ENCODE results near the gene CRTAC1. TPM values are rescaled to one million over a fixed set of nuclear protein-coding genes. Genes with fewer than 3 reads are reported as not detected.

Gene CRTAC1
- total and polyA plus RNA-seq, 10 of the 15 experiments (the other 5 are each of a cell fraction or from before 2014, with no cell fraction given): 0.10 TPM; not detected in 9

- TF ChIP-seq PRDM15 (CRISPR knock-in tag; IDR thresholded peaks at IDR 0.05) (no peak), REST (IDR thresholded peaks at IDR 0.05; ENCODE audit: low read depth, low read length) (no peak), MAX (IDR thresholded peaks at IDR 0.05; ENCODE audit: low read depth, low read length) (no peak), KAT2A (conservative IDR thresholded peaks at IDR 0.05; ENCODE audit: control insufficient read depth, low read depth, low read length) (no peak)
Observed at GRCh38 chr10:97999066-97999922, 31.1 kb downstream of the CRTAC1 start (continued).

Data from GM12878 (cell line).